Pancreas (tissue), 10 donors: Measurements from ENCODE around the gene NFE2. TPM values are rescaled to one million over a fixed set of nuclear protein-coding genes. Genes with fewer than 3 reads are reported as not detected.
A peak's percentile ranks its signal among the peaks of the same experiment; 100 is the strongest.

ENCODE experiments used
- ATAC-seq, 4 donors: fragments of 200-7000 bp; cut with Tn5 transposase; one replicate each; pipeline versions ENCODE4 v1.8.0 to v1.9.1; 2020; ENCODE audit warnings: mild to moderate bottlenecking in 4 of 4, moderate library complexity in 4 of 4
- DNase-seq, 6 donors: peaks; one replicate each; pipeline ENCODE4 v3.0.0-alpha.2; 2020
- FAIRE-seq: peaks from 2 replicates; lab custom pipeline; 2012; peaks lifted over from hg19 to GRCh38; lab: Jason Lieb, UNC
- H3K27ac ChIP-seq, 4 donors: fragments of 200-600 bp; sonication (generic); 1 replicate in 3 of 4; 2 replicates in 1 of 4; pipeline versions ENCODE4 v1.5.0 to v1.8.0; 2020
- H3K27me3 ChIP-seq, 4 donors: fragments of 200-600 bp; one replicate each; pipeline ENCODE4 v1.8.0; 2021
- H3K36me3 ChIP-seq, 3 donors: fragments of 200-600 bp; sonication (generic) in 1 of 3; one replicate each; pipeline versions ENCODE4 v1.5.0 to v1.8.0; 2020 to 2021
- H3K4me1 ChIP-seq, 3 donors: fragments of 200-600 bp; one replicate each; pipeline ENCODE4 v1.8.0; 2021
- H3K4me3 ChIP-seq, 4 donors: fragments of 200-600 bp; sonication (generic) in 2 of 4; one replicate each; pipeline versions ENCODE4 v1.5.0 to v1.8.0; 2020 to 2021
- H3K9me3 ChIP-seq, 4 donors: fragments of 200-600 bp; one replicate each; pipeline ENCODE4 v1.8.0; 2021
- CTCF ChIP-seq, 4 donors: fragments of 200-600 bp; sonication (generic) in 3 of 4; IDR thresholded peaks; one replicate each; pipeline versions ENCODE4 v1.5.0 to v1.8.0; 2021; ENCODE audit warnings: antibody characterized with exemption in 4 of 4
- WGBS, 2 donors: extraction: QIAGEN DNeasy Blood & Tissue Kit; methylation state at CpG; one replicate each; pipeline ENCODE4 v1.1.7; 2013; 5-methylcytosine and 5-hydroxymethylcytosine counted together
- intact Hi-C, 3 donors: fragments of 100-400 bp; cut with DNase I; formaldehyde crosslinking; loops; one replicate each; pipeline versions ENCODE4 v1.11.1 to v1.14.2; 2022
- polyA plus RNA-seq, 2 donors: library from polyadenylated mRNA; stranded (reverse); fragments of 200-250 nt; gene quantifications; one replicate each; pipeline ENCODE4 v1.2.3, GENCODE V29; 2013
- total RNA-seq, 6 donors: library from RNA; stranded (reverse); fragmentation: NEBNext Ultra II Directional in 4 of 6; extraction: Animal tissue kit (Norgen Biotek cat#: 25700) in 4 of 6; gene quantifications; one replicate each; pipeline versions ENCODE4 v1.2.1 to v1.2.4, GENCODE V29; 2021 to 2023
- donor health status: healthy with polysubstance abuse.
- donor health status: DM: no; HTN: no; CAD: no; lungs with moderate emphysema.
- donor health status: DM: no; HTN: no; CAD: no.
- donor health status: control.
- donor health status: control.
- donor health status: Bipolar disorder and iron deficiency.
- donor health status: DM: yes; HTN: yes; CAD: no.
- donor health status: DM: no; HTN: no; CAD: no.
- donor health status: DM: no; HTN: no; CAD: no.
- donor health status: DM: yes; HTN: yes; CAD: no.

The NFE2 gene
- total and polyA plus RNA-seq, 8 donors = 0.16 to 0.58 (median 0.34) TPM; not detected in 1

GRCh38 chr12:54299515-54300224 is 1.1 kb downstream of the NFE2 start:
- no peak overlapping the region for H3K27ac ChIP-seq
- intact Hi-C loops = loop anchor here in 1 of 3 donors (10.0 kb wide), 1 partner anchor 55 kb away; no protein-coding TSS in a partner anchor
- DNase-seq = no peak
- peak overlapping the region in 1 of 4 donors; percentile 40 for H3K4me3 ChIP-seq
- H3K4me1 ChIP-seq = peaks cover 0 to 6% (median 0%) of the 10 kb centered on the region in 3 donors
- no peak for FAIRE-seq
- H3K9me3 ChIP-seq = no peaks in the 10 kb centered on the region
- no peaks in the 10 kb centered on the region for H3K27me3 ChIP-seq
- 73 to 74% methylated on average over 8 of the region's 8 CpGs for WGBS, 2 donors
- H3K36me3 ChIP-seq = no peaks in the 10 kb centered on the region
- TF ChIP-seq CTCF (IDR thresholded peaks at IDR 0.05) = no peak
- ATAC-seq = no peak

GRCh38 chr12:54298904-54299303 is 1.9 kb downstream of the NFE2 start:
- intact Hi-C loops = no loop called here
- Histone ChIP-seq H3K27me3 (no peaks in the 10 kb centered on the region), H3K9me3 (no peaks in the 10 kb centered on the region), H3K4me3 (no peak overlapping the region), H3K36me3 (no peaks in the 10 kb centered on the region), H3K4me1 (peaks cover 0 to 6% (median 0%) of the 10 kb centered on the region in 3 donors), H3K27ac (no peak overlapping the region)
- ATAC-seq (no peak), DNase-seq (no peak), FAIRE-seq (no peak)
- no peak for TF ChIP-seq CTCF (IDR thresholded peaks at IDR 0.05)
- WGBS, 2 donors = 93% methylated on average over 5 of the region's 5 CpGs

- H3K4me3 ChIP-seq = no peak overlapping the region
- H3K36me3 ChIP-seq = no peaks in the 10 kb centered on the region
- DNase-seq = no peak
- no peak for FAIRE-seq
- H3K9me3 ChIP-seq = no peaks in the 10 kb centered on the region
- TF ChIP-seq CTCF (IDR thresholded peaks at IDR 0.05) = no peak
- 76 to 86% methylated on average over 5 of the region's 5 CpGs for whole genome bisulfite sequencing, 2 donors
- H3K27me3 ChIP-seq = no peaks in the 10 kb centered on the region
- H3K27ac ChIP-seq = no peak overlapping the region
- H3K4me1 ChIP-seq = peaks cover 0 to 3% (median 0%) of the 10 kb centered on the region in 3 donors
- intact Hi-C loops = no loop called here
- ATAC-seq = no peak
These were observed 4.3 kb downstream of the NFE2 start for GRCh38 chr12:54296393-54297099.

GRCh38 chr12:54294953-54295566 is 5.8 kb downstream of the NFE2 start:
- Histone ChIP-seq H3K27me3 (no peaks in the 10 kb centered on the region), H3K4me1 (no peaks in the 10 kb centered on the region), H3K9me3 (no peaks in the 10 kb centered on the region), H3K4me3 (no peak overlapping the region), H3K27ac (no peak overlapping the region), H3K36me3 (no peaks in the 10 kb centered on the region)
- FAIRE-seq (no peak), ATAC-seq (no peak), DNase-seq (no peak)
- 82 to 91% methylated on average over 9 of the region's 9 CpGs for WGBS, 2 donors
- TF ChIP-seq CTCF (IDR thresholded peaks at IDR 0.05) = no peak
- intact Hi-C loops = loop anchor here in 1 of 3 donors (5.0 kb wide), 1 partner anchor 67 kb away; the partner anchor contains the start of gene GPR84
